ENCODE data around the gene PRR14L.
"Not testable (repeated sequence)": the region's sequence is repeated elsewhere in the genome, so short reads cannot be mapped to it uniquely, and the experiment has no call there.

The PRR14L gene

DNA sequence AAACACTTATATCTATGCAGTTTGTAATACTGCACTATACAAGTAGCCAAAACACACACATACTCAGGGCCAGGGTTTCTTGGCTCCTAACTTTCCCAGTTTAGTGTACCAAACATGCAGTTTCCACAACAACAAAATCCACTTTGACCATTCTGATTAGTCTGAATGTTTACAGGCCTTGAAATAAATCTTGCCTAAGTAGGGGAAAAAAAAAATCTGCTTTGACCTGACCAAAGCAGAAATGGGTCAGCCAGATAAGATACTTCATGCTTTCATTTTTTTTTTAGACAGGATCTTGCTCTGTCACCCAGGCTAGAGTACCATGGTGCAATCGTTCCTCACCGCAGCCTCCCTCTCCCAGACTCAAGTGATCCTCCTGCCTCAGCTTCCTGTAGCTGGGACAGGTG lies 10.1 kb downstream of the PRR14L start:
- no peak for DNase-seq

DNA sequence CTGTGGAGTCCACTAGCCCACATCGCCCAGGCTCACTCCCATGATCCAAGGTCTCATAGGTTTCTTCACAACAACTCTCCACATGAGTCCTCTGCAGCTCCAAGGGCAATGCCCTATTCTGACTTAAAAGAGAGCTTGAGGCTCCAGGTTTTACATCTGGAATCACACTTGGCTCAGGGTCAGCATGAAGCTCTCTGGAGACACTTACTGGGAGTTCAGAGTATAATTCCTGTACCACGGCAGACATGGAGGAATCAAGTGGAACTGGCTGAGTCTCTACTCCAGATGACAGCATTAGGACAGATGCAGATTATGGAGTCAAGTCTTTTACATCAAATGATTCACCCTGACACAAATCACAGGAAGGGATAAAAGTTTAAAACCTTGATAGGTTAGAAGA lies 11.4 kb downstream of the PRR14L start:
- no peak for DNase-seq

DNA sequence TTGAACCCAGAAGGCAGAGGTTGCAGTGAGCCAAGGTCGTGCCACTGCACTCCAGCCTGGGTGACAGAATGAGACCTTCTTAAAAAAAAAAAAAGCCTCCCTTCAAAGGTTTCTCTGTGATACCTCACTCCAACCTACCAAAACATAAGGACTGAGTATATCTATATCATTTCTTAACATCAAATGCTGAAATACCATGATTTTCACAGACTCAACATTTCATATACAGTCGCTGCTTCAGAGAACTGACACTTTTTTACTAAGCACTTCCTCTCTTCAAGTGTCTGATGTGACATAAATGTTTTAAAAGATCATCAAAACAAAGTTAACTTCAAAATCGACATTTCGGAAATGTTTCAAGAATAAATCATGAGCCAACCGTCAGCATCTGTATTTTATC lies 12.0 kb downstream of the PRR14L start:
- no peak for DNase-seq

DNA sequence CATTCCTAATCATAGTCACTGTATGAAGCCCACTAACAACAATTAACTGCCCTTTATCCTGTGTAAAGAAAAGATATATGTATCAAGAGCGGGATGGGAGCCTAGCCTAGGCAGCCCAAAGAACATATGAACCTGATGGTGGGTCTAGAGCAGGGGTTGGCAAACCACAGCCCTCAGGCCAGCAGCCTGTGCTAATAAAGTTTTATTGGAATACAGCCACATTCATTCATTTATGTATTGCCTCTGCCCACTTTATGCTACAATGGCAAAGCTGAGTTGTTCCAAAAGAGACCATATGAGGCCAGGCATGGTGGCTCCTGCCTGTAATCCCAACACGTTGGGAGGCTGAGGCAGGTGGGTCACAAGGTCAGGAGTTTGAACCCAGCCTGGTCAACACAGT lies 13.5 kb downstream of the PRR14L start:
- DNase-seq = no peak

DNA sequence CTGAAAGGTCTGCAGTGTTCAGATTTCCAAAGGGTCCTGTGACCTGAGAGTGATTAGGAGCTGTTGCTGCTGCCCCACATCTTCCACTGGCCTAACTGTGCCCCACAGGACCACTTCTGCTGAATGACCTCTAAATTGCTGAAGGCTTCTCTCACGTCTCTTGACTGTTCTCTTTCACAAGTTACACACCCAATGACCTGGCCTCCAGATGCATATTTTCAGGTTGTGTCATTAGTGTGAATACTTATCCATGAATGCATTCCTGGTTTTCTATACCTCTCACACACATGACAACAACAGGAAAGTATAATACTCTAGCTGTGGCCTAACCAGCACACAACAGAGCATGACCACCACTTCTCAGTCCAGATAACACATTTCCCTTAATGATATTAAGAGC lies 15.4 kb downstream of the PRR14L start:
- no peak for DNase-seq

DNA sequence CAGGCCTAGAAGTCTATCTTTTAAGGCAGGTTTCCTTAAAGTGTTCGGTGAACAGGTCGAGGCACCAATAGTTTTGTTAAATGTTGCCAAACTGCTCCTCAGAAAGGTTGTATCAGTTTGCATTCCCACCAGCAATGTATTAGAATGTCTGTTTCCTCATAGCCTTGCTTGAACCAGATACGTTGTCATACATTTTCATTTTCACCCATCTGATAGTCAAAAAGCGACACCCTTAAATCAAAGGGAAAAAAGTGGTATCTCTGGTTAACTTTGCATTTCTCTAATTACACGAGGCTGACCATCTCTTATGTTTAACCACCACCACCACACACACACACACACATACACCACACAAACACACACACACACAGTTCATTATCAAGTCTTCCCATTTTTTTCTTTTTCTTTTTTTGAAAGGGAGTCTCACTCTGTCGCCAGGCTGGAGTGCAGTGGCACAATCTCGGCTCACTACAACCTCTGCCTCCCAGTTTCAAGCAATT lies 16.3 kb downstream of the PRR14L start:
- no peak for DNase-seq

DNA sequence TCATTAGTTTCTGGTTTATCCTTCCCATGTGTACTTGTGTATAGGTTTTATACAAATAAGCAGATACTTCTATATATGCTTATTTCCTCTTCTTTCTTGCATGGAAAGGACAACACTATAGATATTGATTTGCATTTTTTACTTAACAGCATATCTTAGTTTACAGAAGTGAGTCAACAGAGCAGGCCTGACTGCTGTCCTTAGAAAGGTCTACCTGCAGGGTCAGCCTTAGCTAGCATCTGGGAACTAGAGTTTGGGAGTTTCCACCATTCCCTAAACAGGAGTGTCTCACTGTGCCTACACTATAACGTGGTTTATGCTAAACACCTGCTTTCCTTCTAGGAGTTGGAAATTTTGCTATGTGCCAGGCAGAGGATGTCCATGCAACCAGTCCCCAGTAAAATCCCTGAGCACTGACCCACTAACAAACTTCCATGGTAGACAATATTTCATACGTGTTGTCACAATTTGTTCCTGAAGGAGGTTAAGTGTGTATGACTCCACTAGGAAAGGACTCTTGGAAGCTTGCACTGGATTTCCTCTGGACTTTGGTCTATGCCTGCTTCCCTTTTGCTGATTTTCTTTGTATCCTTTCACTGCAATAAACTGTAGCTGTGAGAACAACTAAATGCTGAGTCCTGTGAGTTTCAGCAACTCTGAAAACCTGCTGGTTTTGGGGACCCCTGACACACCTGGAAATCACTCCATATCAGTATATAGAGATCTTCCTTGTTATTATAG lies 17.7 kb downstream of the PRR14L start:
- DNase-seq = no peak

DNA sequence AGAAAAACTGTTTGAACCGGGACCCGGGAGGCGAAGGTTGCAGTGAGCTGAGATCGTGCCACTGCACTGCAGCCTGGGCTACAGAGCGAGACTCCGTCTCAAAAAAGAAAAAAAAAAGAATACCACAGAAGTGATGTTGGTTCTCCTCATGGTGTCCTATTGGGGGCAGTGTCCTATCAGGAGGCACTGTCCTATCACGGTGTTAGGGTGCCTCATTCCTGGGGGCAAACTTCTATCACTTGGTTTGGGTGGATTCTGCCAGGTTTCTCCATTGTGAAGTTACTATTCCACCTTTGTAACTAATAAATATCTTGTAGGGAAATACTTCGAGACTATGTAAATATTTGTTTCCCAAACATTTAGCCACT lies 19.6 kb downstream of the PRR14L start:
- DNase-seq = no peak

DNA sequence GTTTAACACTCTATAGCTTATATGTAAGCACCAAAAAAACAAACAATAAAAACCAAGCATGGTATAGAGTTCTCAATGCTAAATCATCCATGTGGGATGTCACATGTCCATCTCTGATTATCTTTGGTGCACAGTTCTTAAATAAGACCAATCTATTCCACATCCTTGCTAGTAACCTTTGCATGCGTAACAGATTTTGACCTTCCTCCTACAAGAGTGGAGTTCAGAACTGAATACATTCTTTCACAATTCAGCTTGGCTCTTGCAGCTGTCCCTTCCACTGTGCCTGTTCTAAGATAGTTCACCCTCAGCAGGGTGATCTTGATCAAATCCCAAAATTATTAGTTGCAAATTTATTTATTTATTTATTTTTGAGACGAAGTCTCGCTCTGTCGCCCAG lies 21.1 kb downstream of the PRR14L start:
- DNase-seq = no peak

DNA sequence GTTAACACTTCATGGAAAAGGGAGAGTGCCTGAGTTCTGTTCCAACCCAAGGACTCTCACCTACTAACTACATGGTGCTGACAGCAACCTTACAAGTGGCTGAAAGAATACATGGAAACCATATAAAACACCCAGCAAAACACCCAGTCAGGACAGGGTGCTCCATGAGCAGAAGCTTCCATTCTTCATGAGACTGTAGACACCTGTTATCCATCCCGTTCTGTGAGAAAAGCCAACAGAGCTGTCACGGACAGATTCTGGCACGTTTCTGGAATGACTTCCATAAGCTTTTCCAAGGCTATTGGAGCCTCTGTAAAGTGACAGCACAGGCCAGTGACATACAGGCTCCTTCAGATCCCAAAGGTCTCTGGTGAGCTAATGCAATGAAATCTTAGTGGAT lies 23.2 kb downstream of the PRR14L start:
- DNase-seq = no peak

DNA sequence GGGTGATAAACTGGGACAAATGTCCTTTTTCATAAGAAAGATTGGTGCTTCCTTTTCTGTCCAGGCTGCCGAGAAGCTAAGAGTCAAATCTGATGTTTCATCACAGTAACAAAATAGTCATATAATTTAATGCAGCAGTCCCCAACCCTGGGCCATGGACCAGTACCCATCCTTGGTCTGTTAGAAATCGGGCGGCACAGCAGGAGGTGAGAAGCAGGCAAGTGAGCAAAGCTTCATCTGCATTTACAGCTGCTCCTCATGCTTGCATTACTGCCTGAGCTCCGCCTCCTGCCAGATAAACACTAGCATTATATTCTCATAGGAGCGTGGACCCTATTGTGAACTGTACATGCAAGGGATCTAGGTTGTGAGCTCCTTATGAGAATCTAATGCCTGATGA lies 26.2 kb downstream of the PRR14L start:
- no peak for DNase-seq

DNA sequence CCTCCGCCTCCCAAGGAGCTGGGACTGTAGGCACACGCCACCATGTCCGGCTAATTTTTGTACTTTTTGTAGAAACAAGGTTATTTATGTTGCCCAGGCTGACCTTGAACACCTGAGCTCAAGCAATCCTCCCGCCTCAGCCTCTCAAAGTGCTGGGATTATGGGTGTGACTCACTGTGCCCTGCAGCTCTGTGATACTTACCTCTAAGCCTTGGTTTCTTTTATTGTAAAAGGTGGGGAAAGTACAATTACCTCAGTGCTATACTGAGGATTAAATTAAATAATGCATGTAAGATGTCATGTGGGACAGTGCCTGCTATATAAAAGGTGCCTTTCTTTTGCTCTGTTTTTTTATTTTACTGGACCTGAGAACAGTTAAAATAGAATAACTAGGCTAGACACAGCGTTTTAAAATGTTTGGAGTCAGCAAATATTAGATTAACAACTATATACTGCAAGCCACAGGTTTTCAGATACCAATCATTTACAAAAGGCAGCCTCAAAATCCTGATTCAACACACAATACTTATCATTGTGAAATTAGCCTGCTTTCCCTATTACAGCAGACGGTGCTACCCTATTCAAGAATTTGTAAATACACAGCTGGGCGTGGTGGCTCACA lies 30.0 kb downstream of the PRR14L start:
- no peak for DNase-seq

DNA sequence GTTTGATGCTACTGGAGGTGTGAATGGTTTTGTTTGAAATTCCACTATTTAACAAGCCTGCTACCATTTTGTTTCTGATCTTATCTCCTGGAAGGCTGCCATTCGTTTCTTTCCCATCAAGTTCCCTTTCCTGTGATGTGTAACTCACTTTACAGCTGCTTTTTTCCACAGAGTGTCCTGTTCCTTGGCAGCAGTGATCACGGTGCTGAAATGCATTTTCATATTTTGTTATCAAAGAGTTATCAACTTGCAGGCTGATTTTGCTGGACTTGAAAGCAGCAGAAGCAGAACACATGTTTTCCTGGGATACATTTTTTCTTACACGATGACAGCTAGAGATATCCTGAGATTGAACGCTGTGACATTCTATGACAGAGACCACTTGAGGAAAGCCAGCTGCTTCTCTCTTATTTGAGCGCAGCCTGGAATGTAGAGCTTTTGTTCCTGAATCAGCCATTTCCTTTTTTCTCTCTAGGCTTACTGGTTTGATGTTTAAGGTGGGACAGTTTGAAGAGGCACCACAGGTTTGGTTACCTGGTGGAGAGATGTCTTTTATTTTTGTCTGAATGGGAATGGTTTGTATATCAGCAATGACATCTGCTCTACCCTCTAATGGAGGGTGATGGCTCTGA lies 34.7 kb downstream of the PRR14L start:
- DNase-seq = no peak

DNA sequence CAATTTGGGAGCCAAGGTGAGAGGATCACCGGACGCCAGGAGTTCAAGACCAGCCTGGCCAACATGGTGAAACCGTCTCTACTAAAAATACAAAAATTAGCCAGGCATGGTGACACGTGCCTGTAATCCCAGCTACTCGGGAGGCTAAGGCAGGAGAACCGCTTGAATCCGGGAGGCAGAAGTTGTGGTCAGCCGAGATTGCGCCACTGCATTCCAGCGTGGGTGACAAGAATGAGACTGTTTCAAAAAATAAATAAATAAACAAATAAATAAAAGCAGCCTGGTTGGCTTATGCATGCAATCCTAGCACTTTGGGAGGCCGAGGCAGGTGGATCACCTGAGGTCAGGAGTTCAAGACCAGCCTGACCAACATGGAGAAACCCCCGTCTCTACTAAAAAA lies 38.7 kb downstream of the PRR14L start:
- DNase-seq = not testable (repeated sequence)

DNA sequence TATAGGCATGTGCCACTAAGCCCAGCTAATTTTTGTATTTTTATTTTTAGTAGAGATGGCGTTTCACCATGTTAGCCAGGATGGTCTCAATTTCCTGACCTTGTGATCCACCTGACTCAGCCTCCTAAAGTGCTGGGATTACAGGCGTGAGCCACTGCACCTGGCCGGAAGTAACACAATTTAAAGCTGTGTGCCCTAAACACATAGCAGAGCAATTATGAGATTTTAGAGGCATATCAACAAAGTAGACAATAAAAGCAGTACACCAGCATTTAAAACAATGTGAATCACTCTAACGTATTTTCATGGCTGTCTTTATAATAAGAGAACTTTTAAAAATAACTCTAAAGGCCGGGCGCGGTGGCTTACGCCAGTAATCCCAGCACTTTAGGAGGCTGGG lies 42.4 kb downstream of the PRR14L start:
- DNase-seq = no peak

DNA sequence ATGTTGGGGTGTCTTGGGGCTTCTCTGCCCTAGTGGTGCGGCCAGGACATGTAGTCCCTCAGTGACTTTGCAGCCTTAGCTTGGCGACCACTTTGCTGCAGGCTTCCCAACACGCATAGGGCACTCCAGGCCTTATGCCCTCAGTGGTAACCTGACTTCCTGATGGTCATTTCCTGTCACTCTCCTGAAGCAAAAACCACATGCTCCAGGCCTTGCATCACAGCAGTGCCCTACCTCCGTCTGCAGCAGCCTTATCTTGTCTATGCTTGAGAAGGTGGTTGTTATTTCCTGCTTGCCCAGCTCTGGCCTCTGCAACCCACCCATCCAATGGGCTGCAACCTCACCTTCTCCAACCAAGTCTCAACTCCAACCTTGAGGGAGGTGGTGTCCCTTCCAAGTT lies 54.5 kb downstream of the PRR14L start:
- DNase-seq = no peak

DNA sequence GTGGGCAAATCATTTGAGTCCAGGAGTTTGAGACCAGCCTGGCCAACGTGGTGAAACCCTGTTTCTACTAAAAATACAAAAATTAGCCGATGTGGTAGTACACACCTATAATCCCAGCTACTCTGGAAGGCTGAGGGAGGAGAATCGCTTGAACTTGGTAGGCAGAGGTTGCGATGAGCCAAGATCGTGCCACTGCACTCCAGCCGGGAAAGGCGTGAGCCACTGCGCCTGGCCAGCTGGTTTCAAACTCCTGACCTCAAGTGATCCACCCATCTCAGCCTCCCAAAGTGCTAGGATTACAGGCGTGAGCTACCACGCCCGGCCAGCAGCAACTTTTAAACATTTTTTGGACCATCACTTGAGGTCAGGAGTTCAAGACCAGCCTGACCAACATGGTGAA lies 55.9 kb downstream of the PRR14L start:
- not testable (repeated sequence) for DNase-seq

DNA sequence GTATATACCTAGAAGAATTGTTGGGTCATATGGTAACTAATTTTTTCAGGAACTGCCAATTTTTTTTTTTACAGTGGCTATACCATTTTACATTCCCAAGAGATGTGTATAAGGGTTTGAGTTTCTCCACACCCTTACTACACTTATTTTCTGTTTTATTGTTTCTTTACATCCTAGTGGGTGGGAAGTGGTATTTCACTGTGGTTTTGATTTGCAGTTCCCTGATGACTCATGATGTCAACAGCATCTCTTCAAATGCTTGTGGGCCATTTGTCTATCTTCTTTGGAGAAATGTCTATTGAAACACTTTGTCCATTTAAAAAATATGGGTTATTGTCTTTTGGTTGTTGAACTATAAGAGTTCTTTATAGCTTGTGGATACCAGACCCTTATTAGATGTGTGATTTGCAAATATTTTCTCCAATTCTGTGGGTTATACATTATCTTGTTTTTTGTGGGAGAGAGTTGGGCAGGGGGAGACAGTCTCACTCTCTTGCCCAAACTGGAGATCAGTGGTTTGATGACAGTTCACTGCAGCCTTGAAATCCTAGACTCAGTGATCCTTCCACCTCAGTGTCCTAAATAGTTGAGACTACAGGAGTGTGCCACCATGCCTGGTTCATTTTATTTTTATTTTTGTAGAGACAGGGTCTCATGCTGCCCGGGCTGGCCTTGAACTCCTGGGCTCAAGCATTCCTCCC lies 57.6 kb downstream of the PRR14L start:
- peak in 1 of 5 donors; percentile 77 for DNase-seq

DNA sequence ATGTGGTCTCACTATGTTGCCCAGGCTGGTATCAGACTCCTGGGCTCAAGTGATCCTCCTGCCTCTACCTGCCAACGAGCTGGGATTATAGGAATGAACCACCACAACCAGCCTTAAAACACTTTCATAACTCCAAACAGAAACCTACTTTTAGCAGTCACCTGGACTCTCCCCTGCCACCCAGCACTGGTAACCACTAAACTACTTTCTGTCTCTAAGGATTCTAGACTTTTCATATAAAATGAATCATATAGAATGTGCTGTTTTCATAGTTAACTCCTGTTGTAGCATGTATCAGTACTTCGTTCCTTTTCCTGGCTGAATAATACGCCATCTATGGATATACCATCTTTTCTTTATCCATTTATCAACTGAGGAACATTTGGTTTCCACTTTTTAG lies 58.5 kb downstream of the PRR14L start:
- no peak for DNase-seq

DNA sequence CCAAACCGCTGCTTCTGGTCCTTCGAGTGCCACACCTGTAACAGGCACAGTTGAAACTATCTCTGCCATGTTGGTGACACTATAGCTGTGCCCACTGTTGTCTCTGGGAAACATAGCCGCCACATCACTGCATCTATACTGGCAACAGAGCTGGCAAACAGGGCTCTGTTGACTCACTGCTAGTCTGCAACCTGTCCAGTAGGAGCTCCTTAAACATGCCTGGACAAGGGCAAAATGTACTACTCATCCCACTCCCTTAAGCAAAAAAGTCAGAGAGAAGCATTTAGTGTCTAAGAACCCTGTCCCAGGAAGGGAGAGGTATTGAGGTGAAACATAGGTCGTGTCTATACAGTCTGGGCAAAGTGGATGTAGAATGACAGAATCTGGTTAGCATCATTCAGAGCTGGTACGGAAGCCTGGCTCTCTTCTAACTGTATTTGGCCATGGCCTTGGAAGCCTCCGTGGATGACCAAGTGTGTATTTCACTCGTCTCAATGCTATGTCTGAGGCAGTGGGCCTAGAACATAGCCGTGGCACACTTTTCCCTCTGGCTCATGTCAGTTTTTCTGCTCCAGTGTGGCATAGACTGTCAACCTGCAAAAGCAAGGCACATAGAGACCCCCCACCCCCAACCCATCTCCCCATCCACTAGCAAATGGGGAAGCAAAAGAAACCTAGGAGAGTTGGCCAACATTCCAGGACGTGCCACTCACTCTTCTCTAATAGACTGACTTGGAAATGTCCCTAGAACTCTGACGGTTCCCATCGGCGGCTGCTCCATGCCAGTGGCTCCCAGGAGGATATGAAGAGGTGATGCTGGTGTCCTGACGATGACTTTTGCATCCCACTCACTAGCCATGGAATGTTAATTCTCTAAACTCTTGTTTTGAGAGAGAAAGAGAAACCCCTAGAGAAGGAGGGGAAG lies 66.5 kb downstream of the PRR14L start:
- DNase-seq = no peak

DNA sequence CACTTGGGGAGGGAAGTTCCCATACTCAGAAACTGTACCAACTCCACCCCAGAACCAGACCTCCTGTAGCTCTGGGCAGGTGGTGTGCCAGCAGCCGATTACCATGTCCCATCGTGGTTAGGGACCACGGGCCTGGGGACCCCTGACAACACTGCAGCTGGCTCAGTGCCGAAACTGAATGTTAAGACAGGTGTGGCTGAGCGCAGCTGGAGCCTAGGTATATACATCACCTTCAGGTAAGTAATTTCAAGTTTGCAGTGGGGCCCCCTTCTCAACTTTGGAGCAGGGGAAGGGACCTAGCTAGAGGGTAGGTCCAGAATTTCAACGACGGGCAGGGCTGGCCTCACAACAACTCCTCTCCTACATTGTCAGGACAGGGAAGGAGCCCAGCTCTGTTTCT lies 67.2 kb downstream of the PRR14L start:
- DNase-seq = no peak

All from T-helper 1 cell (primary cell).